GM23338 (cell line): ENCODE data around the gene CDC14A.

Source experiments
- CREB1 ChIP-seq: fragments of 250-450 bp; sonication (Bioruptor Pico); IDR thresholded peaks from 2 replicates; pipeline ENCODE4 v1.5.0; 2020; ENCODE audit warnings: low read depth, mild to moderate bottlenecking, moderate library complexity
- CTCF ChIP-seq, 2 experiments: fragments of 200-600 bp in 1 of 2; sonication (generic) in 1 of 2; conservative IDR thresholded peaks; 2 replicates each; pipeline versions ENCODE4 v1.5.1 to v1.6.1; 2016 to 2017; ENCODE audit warnings: antibody characterized with exemption in 2 of 2, low read depth in 2 of 2, mild to moderate bottlenecking in 2 of 2, moderate library complexity in 1 of 2
- EZH2 ChIP-seq: fragments of 200-600 bp; sonication (generic); IDR thresholded peaks from one replicate; pipeline ENCODE4 v1.8.0; 2017; ENCODE audit warnings: antibody characterized with exemption, mild to moderate bottlenecking, low read depth; ENCODE audit not compliant: unreplicated experiment
- EZH2phosphoT487 ChIP-seq: fragments of 200-600 bp; sonication (generic); IDR thresholded peaks from one replicate; pipeline ENCODE4 v1.8.1; 2018; ENCODE audit warnings: antibody characterized with exemption; ENCODE audit not compliant: unreplicated experiment
- NANOG ChIP-seq: IDR thresholded peaks from 2 replicates; pipeline ENCODE4 v1.6.1; 2016; ENCODE audit warnings: antibody characterized with exemption, borderline replicate concordance
- POLR2AphosphoS5 ChIP-seq: IDR thresholded peaks from 2 replicates; pipeline ENCODE4 v1.6.1; 2016; ENCODE audit warnings: antibody characterized with exemption, low read depth
- REST ChIP-seq: IDR thresholded peaks from one replicate; pipeline ENCODE4 v1.6.1; 2018; ENCODE audit warnings: antibody characterized with exemption; ENCODE audit not compliant: unreplicated experiment

- no peak for TF ChIP-seq POLR2AphosphoS5
- no peak for TF ChIP-seq CTCF (conservative IDR thresholded peaks at IDR 0.05; ENCODE audit: low read depth in 2 of 2)
- TF ChIP-seq EZH2, result no peak
- TF ChIP-seq CREB1, result no peak
- no peak for TF ChIP-seq REST
- TF ChIP-seq EZH2phosphoT487, result no peak
- no peak for TF ChIP-seq NANOG
Measured at GRCh38 chr1:100392756-100393155, 40.5 kb downstream of the CDC14A start.
